Gastrocnemius medialis (tissue), 4 donors: Measurements from ENCODE around the gene PIK3C3.

Experiments used
- POLR2A ChIP-seq, 2 donors: fragments of 450-650 bp; IDR thresholded peaks; one replicate each; pipeline ENCODE4 v1.6.1; 2017; ENCODE audit warnings: antibody characterized with exemption in 2 of 2, mild to moderate bottlenecking in 2 of 2, moderate library complexity in 2 of 2
- TF ChIP-seq, protein P1 (sequence below), 5 experiments: fragments of 450-650 bp in 3 of 5; fragments of 200-600 bp in 2 of 5; sonication (generic) in 2 of 5; IDR thresholded peaks in 4 of 5; conservative IDR thresholded peaks in 1 of 5; 1 replicate in 4 of 5; 2 replicates in 1 of 5; pipeline ENCODE4 v1.5.1; 2016 to 2019; ENCODE audit warnings: antibody characterized with exemption in 5 of 5, mild to moderate bottlenecking in 3 of 5, moderate library complexity in 3 of 5

DNA sequence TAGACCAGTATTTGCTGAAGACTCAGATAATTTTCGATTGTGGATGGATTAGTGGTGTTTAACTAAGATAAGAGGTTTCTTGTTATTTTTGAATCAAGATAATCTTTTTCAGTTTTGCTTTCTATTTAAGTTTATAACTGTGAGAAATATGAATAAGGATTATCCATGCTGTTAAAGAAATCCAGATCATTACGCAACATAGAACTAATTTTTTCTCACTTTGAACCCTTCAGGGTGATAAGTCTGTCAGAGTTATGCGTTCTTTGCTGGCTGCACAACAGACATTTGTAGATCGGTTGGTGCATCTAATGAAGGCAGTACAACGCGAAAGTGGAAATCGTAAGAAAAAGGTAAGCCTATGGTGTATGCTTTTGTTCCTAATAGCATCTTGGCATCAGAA, 74.1 kb downstream of the PIK3C3 start:
- no peak for TF ChIP-seq POLR2A (IDR thresholded peaks at IDR 0.05)
- TF ChIP-seq, protein P1, sequence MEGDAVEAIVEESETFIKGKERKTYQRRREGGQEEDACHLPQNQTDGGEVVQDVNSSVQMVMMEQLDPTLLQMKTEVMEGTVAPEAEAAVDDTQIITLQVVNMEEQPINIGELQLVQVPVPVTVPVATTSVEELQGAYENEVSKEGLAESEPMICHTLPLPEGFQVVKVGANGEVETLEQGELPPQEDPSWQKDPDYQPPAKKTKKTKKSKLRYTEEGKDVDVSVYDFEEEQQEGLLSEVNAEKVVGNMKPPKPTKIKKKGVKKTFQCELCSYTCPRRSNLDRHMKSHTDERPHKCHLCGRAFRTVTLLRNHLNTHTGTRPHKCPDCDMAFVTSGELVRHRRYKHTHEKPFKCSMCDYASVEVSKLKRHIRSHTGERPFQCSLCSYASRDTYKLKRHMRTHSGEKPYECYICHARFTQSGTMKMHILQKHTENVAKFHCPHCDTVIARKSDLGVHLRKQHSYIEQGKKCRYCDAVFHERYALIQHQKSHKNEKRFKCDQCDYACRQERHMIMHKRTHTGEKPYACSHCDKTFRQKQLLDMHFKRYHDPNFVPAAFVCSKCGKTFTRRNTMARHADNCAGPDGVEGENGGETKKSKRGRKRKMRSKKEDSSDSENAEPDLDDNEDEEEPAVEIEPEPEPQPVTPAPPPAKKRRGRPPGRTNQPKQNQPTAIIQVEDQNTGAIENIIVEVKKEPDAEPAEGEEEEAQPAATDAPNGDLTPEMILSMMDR (IDR thresholded peaks at IDR 0.05 in 4 of 5, conservative IDR thresholded peaks at IDR 0.05 in 1 of 5), result no peak
